HepG2 (cell line): Measurements from ENCODE around the gene TBC1D20. TPM values are rescaled to one million over a fixed set of nuclear protein-coding genes. Genes with fewer than 3 reads are reported as not detected.

Experiments used
- HIVEP1 ChIP-seq: sonication (generic); formaldehyde crosslinking; IDR thresholded peaks from 2 replicates; pipeline ENCODE4 v1.4.0; 2020; ENCODE audit warnings: mild to moderate bottlenecking, missing genetic modification reagents
- KLF6 ChIP-seq: IDR thresholded peaks from 2 replicates; pipeline ENCODE4 v1.8.0; 2016; ENCODE audit warnings: missing biosample characterization, missing genetic modification reagents
- MTA1 ChIP-seq: sonication (generic); formaldehyde crosslinking; IDR thresholded peaks from 2 replicates; pipeline ENCODE4 v1.4.0; 2020; ENCODE audit warnings: missing genetic modification reagents, mild to moderate bottlenecking, borderline replicate concordance
- NCOA5 ChIP-seq: sonication (generic); formaldehyde crosslinking; IDR thresholded peaks from 2 replicates; pipeline ENCODE4 v1.4.0; 2020; ENCODE audit warnings: missing genetic modification reagents
- NR2F1 ChIP-seq, 2 experiments: fragments of 450-650 bp in 1 of 2; formaldehyde crosslinking in 1 of 2; IDR thresholded peaks; 2 replicates each; pipeline versions ENCODE4 v1.5.0 to v1.6.1; 2016 to 2020; ENCODE audit warnings: mild to moderate bottlenecking in 1 of 2, missing compliant biosample characterization in 1 of 2, missing genetic modification reagents in 1 of 2, moderate library complexity in 1 of 2
- PAWR ChIP-seq: sonication (generic); formaldehyde crosslinking; IDR thresholded peaks from 2 replicates; pipeline ENCODE4 v1.4.0; 2020; ENCODE audit warnings: missing genetic modification reagents, mild to moderate bottlenecking, borderline replicate concordance
- PTBP1 ChIP-seq: fragments of 200-400 bp; formaldehyde crosslinking; IDR thresholded peaks from 2 replicates; pipeline ENCODE4 v1.6.1; 2018; ENCODE audit warnings: low read length, low read depth; ENCODE audit not compliant: poor library complexity, severe bottlenecking
- SETDB1 ChIP-seq: sonication (generic); formaldehyde crosslinking; IDR thresholded peaks from 2 replicates; pipeline ENCODE4 v1.5.1; 2020; ENCODE audit warnings: missing genetic modification reagents, mild to moderate bottlenecking, borderline replicate concordance
- SMC3 ChIP-seq: IDR thresholded peaks from 2 replicates; pipeline ENCODE4 v1.6.1; 2011; ENCODE audit warnings: low read length, improper control_type of control experiment
- YY1 ChIP-seq: IDR thresholded peaks from 2 replicates; pipeline ENCODE4 v1.6.1; 2011; ENCODE audit warnings: low read length, low read depth, moderate library complexity, mild to moderate bottlenecking; ENCODE audit not compliant: insufficient read depth, insufficient replicate concordance
- ZNF12 ChIP-seq: sonication (generic); formaldehyde crosslinking; IDR thresholded peaks from 2 replicates; pipeline ENCODE4 v1.5.0; 2020; ENCODE audit warnings: missing genetic modification reagents
- ZNF235 ChIP-seq: sonication (generic); formaldehyde crosslinking; IDR thresholded peaks from 2 replicates; pipeline ENCODE4 v1.8.1; 2023; ENCODE audit warnings: mild to moderate bottlenecking, missing genetic modification reagents, borderline replicate concordance
- ZNF660 ChIP-seq: sonication (generic); formaldehyde crosslinking; IDR thresholded peaks from 2 replicates; pipeline ENCODE4 v1.5.1; 2020; ENCODE audit warnings: mild to moderate bottlenecking, low read depth, missing genetic modification reagents, borderline replicate concordance
- polyA plus RNA-seq, 8 experiments: library from polyadenylated mRNA; depleted of rRNA in 3 of 8; stranded (reverse) in 7 of 8; unstranded in 1 of 8; fragments of >200 nt; fragmentation: Illumina TruSeq in 4 of 8; extraction: Trizol in 4 of 8; gene quantifications; 2 replicates each; pipeline versions ENCODE4 v1.2.1 to v1.2.3, GENCODE V29; 2011 to 2016; ENCODE audit warnings: low read depth in 4 of 8, missing spikeins in 1 of 8, mixed read lengths in 1 of 8; ENCODE audit not compliant: insufficient read depth in 1 of 8
- total RNA-seq, 5 experiments: library from RNA; depleted of rRNA; stranded (reverse); fragments of >200 nt; fragmentation: Illumina TruSeq; extraction: Trizol; gene quantifications; 2 replicates each; pipeline ENCODE4 v1.2.3, GENCODE V29; 2016; ENCODE audit warnings: low read depth in 1 of 5
- TF ChIP-seq, protein P1 (sequence below): sonication (generic); formaldehyde crosslinking; IDR thresholded peaks from 2 replicates; pipeline ENCODE4 v1.9.0; 2021; ENCODE audit warnings: missing genetic modification reagents, borderline replicate concordance
- TF ChIP-seq, protein P2 (sequence below): sonication (generic); formaldehyde crosslinking; IDR thresholded peaks from 2 replicates; pipeline ENCODE4 v1.4.0; 2020; ENCODE audit warnings: missing genetic modification reagents
- TF ChIP-seq, protein P3 (sequence below): sonication (generic); formaldehyde crosslinking; conservative IDR thresholded peaks from 2 replicates; pipeline ENCODE4 v1.4.0; 2020; ENCODE audit warnings: missing genetic modification reagents
- TF ChIP-seq, protein P4 (sequence below): sonication (generic); formaldehyde crosslinking; IDR thresholded peaks from 2 replicates; pipeline ENCODE4 v1.4.0; 2020; ENCODE audit warnings: mild to moderate bottlenecking, missing genetic modification reagents
- TF ChIP-seq, protein P5 (sequence below): sonication (generic); formaldehyde crosslinking; IDR thresholded peaks from 2 replicates; pipeline ENCODE4 v1.4.0; 2020; ENCODE audit warnings: missing genetic modification reagents, borderline replicate concordance
- TF ChIP-seq, protein P6 (sequence below): fragments of 450-650 bp; IDR thresholded peaks from 2 replicates; pipeline ENCODE4 v1.6.1; 2017

TBC1D20 gene
- total and polyA plus RNA-seq, 2 of the 13 experiments (the other 11 are each of a cell fraction or from before 2014, with no cell fraction given), result 36.6 to 47.1 TPM

DNA sequence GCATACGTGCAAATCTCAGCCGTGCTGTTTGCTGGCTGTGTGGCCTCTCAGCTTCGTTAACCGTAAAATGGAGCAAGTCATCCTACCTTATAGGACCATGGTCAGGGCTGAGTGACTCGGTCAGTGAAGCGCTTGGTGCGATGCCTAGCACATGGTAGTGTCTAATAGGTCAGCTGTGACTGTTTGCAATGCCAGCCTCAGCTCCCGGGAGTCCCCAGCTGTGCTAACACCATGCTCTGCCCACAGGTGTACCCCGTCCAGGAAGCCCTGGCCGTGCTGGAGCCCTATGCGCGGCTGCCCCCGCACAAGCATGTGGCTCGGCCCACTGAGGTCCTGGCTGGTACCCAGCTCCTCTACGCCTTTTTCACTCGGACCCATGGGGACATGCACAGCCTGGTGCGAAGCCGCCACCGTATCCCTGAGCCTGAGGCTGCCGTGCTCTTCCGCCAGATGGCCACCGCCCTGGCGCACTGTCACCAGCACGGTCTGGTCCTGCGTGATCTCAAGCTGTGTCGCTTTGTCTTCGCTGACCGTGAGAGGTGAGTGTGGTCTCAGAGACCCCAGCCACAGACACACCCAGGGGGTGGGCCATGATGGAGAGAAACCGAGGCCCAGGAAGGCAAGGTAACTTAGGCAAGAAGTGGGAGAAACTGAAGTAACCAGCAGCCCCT, 71.2 kb downstream of the TBC1D20 start (continued):
- TF ChIP-seq, protein P1, sequence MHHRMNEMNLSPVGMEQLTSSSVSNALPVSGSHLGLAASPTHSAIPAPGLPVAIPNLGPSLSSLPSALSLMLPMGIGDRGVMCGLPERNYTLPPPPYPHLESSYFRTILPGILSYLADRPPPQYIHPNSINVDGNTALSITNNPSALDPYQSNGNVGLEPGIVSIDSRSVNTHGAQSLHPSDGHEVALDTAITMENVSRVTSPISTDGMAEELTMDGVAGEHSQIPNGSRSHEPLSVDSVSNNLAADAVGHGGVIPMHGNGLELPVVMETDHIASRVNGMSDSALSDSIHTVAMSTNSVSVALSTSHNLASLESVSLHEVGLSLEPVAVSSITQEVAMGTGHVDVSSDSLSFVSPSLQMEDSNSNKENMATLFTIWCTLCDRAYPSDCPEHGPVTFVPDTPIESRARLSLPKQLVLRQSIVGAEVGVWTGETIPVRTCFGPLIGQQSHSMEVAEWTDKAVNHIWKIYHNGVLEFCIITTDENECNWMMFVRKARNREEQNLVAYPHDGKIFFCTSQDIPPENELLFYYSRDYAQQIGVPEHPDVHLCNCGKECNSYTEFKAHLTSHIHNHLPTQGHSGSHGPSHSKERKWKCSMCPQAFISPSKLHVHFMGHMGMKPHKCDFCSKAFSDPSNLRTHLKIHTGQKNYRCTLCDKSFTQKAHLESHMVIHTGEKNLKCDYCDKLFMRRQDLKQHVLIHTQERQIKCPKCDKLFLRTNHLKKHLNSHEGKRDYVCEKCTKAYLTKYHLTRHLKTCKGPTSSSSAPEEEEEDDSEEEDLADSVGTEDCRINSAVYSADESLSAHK (CRISPR knock-in tag), result no peak
- TF ChIP-seq YY1 (no peak), PAWR (no peak), KLF6 (CRISPR knock-in tag) (no peak), NR2F1 (CRISPR knock-in tag; IDR thresholded peaks at IDR 0.05) (no peak), HIVEP1 (CRISPR knock-in tag) (peak; percentile 48; the same call in 1 of the 2 replicates), ZNF660 (CRISPR knock-in tag) (no peak), ZNF12 (no peak), SMC3 (no peak), MTA1 (peak; percentile 77; the same call in 1 of the 2 replicates), ZNF235 (CRISPR knock-in tag) (no peak), NCOA5 (CRISPR knock-in tag) (no peak), PTBP1 (no peak), SETDB1 (CRISPR knock-in tag) (no peak)
- TF ChIP-seq, protein P2, sequence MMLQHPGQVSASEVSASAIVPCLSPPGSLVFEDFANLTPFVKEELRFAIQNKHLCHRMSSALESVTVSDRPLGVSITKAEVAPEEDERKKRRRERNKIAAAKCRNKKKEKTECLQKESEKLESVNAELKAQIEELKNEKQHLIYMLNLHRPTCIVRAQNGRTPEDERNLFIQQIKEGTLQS (CRISPR knock-in tag), result no peak
- TF ChIP-seq, protein P3, sequence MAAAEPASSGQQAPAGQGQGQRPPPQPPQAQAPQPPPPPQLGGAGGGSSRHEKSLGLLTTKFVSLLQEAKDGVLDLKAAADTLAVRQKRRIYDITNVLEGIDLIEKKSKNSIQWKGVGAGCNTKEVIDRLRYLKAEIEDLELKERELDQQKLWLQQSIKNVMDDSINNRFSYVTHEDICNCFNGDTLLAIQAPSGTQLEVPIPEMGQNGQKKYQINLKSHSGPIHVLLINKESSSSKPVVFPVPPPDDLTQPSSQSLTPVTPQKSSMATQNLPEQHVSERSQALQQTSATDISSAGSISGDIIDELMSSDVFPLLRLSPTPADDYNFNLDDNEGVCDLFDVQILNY, result no peak
- TF ChIP-seq, protein P4, sequence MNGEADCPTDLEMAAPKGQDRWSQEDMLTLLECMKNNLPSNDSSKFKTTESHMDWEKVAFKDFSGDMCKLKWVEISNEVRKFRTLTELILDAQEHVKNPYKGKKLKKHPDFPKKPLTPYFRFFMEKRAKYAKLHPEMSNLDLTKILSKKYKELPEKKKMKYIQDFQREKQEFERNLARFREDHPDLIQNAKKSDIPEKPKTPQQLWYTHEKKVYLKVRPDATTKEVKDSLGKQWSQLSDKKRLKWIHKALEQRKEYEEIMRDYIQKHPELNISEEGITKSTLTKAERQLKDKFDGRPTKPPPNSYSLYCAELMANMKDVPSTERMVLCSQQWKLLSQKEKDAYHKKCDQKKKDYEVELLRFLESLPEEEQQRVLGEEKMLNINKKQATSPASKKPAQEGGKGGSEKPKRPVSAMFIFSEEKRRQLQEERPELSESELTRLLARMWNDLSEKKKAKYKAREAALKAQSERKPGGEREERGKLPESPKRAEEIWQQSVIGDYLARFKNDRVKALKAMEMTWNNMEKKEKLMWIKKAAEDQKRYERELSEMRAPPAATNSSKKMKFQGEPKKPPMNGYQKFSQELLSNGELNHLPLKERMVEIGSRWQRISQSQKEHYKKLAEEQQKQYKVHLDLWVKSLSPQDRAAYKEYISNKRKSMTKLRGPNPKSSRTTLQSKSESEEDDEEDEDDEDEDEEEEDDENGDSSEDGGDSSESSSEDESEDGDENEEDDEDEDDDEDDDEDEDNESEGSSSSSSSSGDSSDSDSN (CRISPR knock-in tag), result 0 out of 2 replicates have a peak, but pooled peaks have one; percentile 24
- TF ChIP-seq, protein P5, sequence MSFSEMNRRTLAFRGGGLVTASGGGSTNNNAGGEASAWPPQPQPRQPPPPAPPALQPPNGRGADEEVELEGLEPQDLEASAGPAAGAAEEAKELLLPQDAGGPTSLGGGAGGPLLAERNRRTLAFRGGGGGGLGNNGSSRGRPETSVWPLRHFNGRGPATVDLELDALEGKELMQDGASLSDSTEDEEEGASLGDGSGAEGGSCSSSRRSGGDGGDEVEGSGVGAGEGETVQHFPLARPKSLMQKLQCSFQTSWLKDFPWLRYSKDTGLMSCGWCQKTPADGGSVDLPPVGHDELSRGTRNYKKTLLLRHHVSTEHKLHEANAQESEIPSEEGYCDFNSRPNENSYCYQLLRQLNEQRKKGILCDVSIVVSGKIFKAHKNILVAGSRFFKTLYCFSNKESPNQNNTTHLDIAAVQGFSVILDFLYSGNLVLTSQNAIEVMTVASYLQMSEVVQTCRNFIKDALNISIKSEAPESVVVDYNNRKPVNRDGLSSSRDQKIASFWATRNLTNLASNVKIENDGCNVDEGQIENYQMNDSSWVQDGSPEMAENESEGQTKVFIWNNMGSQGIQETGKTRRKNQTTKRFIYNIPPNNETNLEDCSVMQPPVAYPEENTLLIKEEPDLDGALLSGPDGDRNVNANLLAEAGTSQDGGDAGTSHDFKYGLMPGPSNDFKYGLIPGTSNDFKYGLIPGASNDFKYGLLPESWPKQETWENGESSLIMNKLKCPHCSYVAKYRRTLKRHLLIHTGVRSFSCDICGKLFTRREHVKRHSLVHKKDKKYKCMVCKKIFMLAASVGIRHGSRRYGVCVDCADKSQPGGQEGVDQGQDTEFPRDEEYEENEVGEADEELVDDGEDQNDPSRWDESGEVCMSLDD (CRISPR knock-in tag), result no peak
- TF ChIP-seq, protein P6, sequence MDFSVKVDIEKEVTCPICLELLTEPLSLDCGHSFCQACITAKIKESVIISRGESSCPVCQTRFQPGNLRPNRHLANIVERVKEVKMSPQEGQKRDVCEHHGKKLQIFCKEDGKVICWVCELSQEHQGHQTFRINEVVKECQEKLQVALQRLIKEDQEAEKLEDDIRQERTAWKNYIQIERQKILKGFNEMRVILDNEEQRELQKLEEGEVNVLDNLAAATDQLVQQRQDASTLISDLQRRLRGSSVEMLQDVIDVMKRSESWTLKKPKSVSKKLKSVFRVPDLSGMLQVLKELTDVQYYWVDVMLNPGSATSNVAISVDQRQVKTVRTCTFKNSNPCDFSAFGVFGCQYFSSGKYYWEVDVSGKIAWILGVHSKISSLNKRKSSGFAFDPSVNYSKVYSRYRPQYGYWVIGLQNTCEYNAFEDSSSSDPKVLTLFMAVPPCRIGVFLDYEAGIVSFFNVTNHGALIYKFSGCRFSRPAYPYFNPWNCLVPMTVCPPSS, result no peak
